GM19240 (cell line): Measurements from ENCODE around the gene PCNT.
"Not testable (repeated sequence)": the region's sequence is repeated elsewhere in the genome, so short reads cannot be mapped to it uniquely, and the experiment has no call there.

Experiments used
- DNase-seq: peaks from one replicate; pipeline ENCODE4 v3.0.0; 2011; ENCODE audit warnings: low spot score; ENCODE audit not compliant: insufficient read length

PCNT gene

DNA sequence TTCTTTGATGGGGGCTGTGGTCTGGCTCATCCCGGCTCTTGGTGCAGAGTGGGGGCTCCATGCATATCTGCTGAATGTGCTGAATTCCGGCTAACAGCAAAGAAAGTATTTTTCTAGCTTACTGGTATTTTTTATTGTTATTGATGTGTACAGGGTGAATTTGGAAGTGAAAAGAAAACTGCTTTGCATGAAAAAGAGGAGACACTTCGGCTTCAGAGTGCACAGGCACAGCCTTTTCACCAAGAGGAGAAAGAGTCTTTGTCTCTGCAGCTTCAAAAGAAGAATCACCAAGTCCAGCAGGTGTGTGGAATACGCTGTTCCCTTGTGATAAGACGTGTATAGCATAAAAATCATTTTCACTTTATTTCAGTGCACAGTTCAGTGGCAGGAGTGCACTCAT, 57.6 kb downstream of the PCNT start:
- DNase-seq, result no peak

DNA sequence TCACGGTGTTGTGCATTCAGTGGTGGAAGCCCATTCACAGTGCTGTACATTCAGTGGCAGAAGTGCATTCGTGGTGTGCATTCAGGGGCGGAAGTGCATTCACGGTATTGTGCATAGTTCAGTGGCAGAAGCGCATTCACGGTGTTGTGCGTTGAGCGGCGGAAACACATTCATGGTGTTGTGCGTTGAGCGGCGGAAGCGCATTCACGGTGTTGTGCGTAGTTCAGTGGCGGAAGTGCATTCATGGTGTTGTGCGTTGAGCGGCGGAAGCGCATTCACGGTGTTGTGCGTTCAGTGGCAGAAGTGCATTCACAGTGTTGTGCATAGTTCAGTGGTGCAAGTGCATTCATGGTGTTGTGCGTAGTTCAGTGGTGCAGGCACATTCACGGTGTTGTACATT, 60.6 kb downstream of the PCNT start:
- no peak for DNase-seq

DNA sequence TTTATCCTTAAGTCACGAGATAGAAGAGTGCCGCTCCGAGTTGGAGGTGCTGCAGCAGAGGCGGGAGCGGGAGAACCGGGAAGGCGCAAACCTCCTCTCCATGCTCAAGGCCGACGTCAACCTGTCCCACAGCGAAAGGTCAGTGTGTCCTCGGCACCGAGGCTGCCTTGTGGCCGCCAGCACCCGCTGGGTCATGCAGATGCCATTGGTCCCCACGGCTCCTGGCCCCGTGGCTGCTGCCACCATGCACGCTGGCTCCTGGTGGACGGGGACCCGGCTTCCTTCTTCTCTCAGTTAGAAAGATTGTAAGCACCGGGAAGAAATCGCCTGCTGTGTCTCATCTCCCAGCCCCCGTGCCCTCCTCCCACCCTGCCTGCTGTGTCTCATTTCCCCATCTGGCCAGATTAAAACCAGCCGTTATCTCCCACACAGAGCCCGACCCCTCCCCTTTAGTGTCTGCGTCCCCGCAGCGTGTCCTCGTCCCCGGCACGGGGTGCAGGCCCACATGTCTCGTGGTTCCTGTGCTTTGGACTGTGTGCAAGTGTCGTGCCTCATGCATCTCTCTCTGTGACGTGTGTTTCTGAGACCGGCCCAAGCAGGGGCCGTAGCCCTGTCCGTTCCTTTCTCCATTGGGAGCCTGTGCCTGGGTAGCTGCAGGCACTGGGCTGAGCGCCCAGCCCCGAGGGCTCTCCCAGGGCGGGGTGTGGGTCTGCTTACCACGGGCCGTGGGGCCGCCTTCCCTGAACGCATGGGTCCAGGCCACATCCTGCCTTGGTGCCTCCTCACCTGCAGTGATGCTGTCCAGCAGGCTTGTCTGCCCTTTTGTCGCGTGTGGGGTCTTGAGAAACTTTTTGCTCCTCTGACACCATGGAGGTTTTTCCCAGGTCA, 62.1 kb downstream of the PCNT start:
- no peak for DNase-seq

DNA sequence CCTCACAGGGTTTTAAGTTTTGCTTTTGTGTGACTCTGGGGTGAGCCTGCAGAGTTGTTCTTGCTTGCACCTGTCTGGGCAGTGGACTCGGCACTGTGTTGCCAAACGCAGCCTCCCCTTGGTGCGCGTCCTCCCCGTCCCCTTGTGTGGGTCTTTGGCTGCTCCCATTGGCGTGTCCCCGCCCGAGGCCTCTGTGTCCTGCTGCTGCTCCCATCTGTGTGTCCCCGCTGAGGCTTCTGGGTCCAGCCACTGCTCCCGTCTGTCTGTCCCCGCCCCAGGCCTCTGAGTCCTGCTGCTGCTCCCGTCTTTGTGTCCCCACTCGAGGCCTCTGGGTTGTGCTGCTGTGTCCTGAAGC, 62.8 kb downstream of the PCNT start:
- no peak for DNase-seq

DNA sequence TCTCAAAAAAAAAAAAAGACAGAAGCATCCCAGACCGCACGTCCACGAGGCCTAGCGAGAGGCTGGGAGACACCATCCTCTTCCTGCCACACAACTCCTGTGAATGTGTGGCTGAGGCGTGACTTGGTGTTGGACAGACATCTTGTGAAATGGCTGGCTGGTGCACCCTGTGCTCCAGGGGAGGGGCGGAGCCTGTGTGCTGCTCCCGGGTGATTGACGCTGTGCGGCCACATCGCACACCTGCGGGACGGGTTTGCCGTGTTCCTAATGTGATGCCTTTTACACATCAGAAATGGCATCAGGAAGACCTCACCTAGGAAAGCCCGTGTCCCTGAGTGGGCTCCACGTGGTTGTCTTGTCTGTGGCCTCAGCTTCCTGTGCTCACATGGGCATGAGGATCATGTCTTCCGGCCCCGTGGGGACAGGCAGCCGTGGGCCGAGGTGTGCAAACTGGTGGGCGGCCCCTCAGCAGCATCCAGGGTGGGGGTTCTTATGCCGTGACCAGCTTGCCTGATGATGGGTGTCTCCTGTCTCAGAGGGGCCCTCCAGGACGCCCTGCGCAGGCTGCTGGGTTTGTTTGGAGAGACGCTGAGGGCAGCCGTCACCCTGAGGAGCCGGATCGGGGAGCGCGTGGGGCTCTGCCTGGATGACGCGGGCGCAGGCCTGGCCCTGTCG, 64.4 kb downstream of the PCNT start:
- DNase-seq, result no peak

DNA sequence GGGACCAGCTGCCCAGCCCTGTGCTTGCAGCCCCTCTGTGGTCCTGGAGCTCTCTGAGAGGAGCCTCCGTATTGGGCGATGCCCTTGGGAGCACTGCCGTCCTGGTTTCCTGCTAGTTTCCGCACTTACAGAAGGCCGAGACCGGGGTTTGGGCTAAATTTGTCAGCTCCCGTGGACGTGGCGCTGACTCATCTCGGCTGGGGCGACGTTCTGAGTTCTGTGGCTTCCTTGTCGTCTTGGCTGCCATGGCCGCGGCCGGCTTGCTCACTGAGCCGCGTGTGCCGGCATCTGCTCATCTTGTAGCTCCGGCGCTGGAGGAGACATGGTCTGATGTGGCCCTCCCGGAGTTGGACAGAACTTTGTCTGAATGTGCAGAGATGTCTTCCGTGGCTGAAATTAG, 64.9 kb downstream of the PCNT start:
- DNase-seq, result no peak

DNA sequence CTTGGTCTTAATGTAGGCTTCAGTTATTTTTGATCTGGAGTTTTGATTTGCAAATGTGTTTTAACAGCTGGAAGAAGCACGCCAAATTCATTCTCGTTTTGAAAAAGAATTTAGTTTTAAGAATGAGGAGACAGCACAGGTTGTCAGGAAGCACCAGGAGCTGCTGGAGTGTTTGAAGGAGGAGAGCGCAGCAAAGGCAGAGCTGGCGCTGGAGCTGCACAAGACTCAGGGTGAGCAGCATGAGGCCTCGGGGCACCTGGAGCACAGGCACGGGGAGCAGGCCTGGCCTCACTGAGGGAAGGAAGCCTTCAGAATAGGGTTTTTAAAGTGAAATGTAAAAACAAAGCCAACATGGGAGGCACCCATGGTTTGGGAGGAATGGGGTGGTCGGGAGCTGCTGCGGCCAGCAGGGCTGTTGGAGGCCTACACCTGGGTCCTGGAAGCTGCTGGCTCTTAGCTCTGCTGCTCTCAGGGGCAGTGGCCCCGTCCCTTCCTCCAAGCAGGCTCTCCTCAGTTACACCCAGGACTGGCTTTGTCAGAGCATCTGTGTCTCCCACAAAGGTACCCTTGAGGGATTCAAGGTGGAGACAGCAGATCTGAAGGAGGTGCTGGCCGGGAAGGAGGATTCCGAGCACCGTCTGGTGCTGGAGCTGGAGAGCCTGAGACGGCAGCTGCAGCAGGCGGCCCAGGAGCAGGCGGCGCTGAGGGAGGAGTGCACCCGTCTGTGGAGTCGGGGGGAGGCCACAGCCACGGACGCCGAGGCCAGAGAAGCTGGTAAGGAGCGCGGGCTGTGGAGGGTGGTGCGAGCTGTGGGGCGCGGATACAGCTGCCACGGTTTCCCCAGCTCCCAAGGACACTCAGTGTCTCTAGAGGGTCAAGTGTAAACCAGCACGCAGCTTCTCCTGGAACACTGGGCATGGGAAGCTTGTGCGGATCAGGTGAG, 66.9 kb downstream of the PCNT start:
- no peak for DNase-seq

DNA sequence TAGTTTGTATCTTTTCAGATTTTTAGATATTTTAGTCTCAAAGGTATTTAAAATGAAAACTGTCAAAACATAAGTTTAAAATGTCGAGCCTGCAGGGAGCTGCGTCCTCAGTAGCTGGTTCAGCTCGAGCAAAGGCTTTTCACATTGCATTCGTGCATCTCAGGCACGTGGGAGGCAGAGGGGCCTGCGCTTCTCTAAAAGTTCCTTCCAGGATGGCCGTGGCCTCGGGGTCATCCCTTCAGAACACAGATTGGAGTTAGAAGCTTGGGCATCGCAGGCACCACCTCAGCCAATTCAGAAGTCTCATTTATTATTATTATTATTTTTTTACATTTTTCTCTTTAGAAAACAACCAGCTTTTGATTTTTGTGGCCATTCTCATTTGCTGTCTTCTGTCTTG, 67.8 kb downstream of the PCNT start:
- no peak for DNase-seq

DNA sequence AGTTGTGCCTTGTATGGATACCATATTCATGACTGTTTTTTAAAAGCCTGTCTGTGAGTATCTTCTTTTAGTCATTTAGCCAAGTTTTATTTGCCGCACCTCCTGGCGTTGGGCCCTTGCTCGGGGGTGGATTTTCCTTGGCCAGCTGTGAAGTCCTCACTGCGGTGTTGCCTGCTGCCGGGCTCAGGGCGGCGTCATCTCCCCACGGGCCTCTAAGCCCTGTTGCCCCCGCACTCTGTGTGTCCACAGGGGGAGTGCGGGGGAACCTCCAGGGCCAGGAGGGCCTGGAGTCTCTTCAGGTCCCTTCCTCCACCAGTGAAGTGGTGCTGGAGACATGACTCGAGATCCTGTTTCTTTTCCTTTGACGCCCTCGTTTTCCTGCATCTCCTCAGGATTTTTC, 69.0 kb downstream of the PCNT start:
- no peak for DNase-seq

DNA sequence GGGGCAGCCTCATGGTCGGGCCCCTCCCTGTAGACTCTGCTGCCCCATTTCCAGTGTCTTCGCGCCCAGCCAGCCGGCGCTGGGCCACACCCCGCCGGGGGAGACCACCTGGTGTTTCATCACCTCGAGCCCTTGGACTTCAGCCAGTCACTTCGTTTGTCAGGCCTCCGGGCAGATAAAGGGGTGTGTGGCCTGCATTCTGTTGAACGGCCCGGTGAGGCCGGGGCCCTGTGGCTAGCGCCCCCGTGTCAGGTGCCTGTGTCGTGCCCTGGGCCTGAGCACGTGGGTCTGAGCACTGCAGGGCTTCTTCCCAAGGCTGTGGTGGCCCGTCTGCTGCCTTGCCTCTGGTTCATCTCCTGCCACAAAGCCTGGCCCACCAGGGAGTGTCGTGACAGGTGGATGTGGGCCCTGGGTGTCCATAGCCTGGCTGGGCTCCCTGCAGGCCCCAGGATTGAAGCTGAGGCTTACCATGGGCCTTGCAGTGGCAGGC, 69.5 kb downstream of the PCNT start:
- DNase-seq, result no peak

DNA sequence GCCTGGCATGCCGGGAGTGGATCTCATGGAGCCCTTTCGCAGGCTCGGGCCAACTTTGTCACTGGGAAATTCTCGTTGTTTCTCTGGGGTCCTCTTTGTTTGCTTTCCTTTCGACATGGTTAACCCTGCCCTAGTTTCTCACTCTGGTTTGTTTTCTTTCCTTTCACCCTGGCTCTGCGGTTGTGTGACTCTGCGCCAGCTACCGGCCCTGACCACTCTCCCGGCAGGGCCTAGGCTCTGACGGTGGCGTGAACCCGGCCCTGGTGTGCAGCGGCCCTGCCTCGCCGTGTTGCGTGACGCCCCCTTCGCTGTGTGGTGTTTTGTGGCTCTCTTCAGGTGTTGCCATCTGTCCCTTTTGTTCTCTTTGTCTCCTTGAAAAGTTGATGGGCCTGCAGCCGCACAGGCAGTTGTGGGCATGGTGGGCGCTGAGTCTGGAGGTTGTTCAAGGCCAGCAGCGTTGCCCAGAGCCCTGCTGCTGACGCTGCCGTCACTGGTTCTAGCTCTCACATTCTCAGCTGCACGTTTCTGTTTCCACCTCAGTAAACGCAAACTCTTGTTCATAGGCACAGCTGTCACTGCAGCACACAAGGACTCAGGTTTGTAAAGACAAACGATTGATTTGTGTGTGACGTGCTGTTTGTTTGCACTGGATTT, 70.1 kb downstream of the PCNT start:
- no peak for DNase-seq

DNA sequence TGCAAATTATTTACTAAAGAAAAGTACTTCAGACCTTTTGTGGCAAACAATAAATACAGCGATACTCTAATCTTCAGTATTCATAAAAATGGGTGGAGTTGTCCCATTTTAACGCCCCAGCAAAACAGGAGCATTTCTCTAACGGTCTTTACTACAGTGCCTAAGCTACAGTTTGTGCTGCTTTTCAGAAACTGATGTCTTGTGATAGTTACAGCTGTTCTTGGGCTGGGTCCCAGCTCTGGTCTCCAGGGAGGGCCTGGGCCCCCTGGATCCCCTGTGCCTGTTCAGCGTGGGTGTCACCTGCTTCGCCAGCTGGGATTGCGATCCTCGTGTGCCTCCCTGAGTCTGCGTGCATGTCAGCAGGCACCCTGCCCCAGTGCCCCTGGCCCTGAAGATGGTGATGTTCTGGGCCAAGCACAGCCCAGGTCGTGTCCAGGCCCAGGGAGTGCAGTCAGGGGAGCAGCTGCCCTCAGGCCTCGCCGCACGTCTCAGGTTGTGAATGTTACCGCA, 70.7 kb downstream of the PCNT start:
- DNase-seq, result no peak

DNA sequence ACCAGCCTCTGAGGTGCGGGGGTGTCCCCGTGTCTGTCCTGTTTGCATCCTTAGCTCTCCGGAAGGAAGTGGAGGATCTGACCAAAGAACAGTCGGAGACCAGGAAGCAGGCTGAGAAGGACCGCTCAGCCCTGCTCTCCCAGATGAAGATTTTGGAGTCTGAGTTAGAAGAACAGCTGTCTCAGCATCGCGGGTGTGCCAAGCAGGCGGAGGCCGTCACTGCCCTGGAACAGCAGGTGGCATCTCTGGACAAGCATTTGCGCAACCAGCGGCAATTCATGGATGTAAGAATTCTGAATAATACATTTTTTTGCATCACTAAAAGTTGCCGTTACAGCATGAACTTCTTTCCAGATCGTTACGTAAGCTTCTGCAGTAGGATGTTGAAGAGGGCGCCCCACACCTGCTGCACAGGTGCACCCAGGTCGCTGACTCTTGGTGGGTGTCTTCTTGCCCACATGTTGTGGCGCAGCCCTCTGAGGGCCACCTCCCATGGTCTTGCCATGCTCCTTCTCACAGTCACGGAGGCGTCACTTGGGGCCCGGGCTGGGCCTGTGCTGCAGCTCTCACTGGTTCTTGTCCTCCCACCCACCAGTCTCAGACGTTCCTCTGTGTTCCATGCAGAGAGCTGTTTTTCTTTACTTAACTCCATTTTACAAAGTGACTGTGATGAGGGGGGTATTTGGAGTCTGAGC, 73.4 kb downstream of the PCNT start:
- DNase-seq, result no peak

DNA sequence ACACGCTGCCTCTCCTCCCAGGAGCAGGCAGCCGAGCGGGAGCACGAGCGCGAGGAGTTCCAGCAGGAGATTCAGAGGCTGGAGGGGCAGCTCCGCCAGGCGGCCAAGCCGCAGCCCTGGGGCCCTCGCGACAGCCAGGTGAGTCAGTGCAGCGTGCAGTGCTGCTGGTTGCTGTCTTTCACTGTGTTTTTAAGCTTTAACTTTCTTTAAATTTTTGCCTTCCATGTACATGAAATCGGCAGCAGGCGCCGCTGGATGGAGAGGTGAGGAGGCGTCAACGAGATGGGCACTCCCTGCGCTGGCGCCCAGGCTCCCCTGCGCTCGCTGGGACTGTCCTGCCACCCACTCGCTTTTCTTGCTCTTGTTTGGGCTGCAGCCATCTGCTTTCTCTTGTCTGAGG, 74.0 kb downstream of the PCNT start:
- DNase-seq, result no peak

DNA sequence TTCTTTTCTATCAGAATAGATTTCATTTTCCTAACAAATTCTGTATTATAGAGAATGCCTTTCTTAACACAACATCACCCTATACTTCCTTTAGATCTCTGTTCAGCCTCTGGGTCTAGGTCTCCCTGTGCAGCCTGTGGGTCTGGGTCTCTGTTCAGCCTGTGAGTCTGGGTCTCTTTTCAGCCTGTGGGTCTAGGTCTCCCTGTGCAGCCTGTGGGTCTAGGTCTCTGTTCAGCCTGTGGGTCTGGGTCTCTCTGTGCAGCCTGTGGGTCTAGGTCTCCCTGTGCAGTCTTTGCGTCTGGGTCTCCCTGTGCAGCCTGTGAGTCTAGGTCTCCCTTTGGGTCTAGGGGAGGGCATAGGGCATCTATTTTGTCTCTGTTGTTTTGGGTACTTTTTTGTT, 75.2 kb downstream of the PCNT start:
- DNase-seq, result no peak

DNA sequence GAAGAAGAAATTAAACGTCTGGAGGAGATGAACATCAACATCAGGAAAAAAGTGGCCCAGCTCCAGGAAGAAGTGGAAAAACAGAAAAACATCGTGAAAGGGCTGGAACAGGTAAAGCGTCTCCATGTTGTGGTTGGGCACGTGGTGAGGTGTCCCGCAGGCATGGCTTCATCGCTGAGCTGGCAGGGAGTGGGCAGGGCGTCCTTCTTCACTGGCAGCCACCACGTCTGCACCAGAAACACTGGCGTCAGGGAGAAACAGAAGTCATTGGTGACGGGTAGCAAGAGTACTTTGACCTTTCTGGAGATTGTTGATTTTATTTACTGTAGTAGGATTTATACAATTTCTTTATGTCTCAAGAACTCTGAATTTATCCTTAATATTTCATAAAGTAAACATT, 75.7 kb downstream of the PCNT start:
- DNase-seq, result no peak

DNA sequence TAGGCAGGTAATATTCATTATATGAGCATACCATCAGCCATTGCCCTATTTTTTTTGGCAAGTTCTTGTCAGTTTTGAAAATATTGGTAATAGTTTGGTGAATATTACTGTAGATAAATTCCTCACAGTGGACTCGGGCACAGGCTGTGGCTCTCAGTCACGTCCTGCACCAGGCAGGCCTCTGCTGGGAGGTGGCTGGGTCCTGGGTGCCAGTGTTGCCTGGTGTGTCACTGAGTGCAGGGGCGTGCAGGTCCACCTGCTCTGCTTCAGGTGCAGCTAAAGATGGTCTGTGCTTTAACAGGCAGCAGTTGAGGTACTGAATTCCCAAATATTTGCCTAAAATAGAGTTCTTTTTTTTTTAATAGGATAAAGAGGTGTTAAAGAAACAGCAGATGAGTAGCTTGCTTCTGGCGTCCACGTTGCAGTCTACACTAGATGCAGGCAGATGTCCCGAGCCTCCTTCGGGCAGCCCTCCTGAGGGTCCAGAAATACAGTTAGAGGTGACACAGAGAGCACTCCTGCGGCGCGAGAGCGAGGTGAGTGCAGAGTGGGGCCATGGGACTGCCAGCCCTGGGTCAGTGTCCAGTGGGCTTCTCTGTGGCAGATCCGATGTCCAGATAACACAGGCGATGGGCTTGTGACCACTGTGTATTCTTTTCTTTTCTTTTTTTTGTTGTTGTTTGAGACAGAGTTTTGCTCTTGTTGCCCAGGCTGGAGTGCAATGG, 77.4 kb downstream of the PCNT start:
- DNase-seq, result no peak

DNA sequence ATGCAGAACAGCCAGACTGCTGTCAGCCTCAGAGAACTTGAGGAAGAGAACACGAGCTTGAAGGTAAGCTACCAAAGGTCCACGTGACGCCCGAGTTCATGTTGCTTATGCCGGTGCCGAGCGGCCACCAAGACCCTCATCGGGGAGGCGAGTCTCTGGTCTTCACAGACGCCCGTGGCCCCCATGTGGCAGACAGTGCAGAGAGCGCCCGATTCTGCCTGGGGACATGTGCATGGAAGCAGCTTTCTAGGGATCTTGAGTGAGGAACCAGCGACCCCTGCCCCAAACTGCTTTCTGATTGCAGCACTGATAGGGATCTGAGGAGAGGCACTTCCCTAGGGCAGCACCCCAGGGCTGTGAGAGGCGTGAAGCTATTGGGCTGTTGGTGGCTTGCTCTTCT, 78.5 kb downstream of the PCNT start:
- DNase-seq, result no peak

DNA sequence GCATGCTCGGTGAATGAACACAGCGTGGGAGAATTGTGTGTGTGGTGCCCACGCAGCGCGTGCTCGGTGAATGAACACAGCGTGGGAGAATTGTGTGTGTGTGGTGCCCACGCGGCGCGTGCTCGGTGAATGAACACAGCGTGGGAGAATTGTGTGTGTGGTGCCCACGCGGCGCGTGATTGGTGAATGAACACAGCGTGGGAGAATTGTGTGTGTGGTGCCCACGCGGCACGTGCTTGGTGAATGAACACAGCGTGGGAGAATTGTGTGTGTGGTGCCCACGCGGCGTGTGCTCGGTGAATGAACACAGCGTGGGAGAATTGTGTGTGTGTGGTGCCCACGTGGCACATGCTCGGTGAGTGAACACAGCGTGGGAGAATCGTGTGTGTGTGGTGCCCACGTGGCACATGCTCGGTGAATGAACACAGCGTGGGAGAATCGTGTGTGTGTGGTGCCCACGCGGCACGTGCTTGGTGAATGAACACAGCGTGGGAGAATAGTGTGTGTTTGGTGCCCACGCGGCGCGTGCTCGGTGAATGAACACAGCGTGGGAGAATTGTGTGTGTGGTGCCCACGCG, 79.4 kb downstream of the PCNT start:
- not testable (repeated sequence) for DNase-seq
